Testis (tissue), 2 donors: ENCODE measurements around the gene KRTAP5-11.
"Not testable (repeated sequence)": the region's sequence is repeated elsewhere in the genome, so short reads cannot be mapped to it uniquely, and the experiment has no call there.

Source experiments
- POLR2A ChIP-seq: fragments of 450-650 bp; IDR thresholded peaks from one replicate; pipeline ENCODE4 v1.6.1; 2017; ENCODE audit warnings: antibody characterized with exemption, mild to moderate bottlenecking, moderate library complexity
- TF ChIP-seq, protein P1 (sequence below), 3 experiments: fragments of 450-650 bp in 2 of 3; fragments of 200-600 bp in 1 of 3; sonication (generic) in 1 of 3; IDR thresholded peaks; one replicate each; pipeline ENCODE4 v1.5.1; 2016 to 2019; ENCODE audit warnings: antibody characterized with exemption in 3 of 3, mild to moderate bottlenecking in 2 of 3, moderate library complexity in 1 of 3

DNA sequence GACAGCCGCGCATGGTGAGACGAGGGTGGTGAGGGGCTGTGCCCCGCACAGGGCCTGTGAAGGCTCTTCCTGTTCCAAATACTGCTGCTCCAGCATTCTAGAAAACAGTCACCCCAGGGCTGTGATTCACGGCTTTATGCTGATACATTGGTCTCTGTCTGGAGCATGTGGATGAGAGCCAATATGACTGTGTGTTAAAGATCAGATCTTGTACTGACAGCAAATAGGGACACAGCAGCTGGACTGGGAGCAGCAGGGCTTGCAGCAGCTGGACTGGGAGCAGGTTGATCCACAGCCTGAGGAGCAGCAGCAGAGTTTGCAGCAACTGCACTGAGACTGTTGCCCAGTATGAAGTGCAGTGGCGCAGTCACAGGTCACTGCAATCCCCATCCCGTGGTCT is 3.2 kb downstream of the KRTAP5-11 start:
- not testable (repeated sequence) for TF ChIP-seq POLR2A
- TF ChIP-seq, protein P1, sequence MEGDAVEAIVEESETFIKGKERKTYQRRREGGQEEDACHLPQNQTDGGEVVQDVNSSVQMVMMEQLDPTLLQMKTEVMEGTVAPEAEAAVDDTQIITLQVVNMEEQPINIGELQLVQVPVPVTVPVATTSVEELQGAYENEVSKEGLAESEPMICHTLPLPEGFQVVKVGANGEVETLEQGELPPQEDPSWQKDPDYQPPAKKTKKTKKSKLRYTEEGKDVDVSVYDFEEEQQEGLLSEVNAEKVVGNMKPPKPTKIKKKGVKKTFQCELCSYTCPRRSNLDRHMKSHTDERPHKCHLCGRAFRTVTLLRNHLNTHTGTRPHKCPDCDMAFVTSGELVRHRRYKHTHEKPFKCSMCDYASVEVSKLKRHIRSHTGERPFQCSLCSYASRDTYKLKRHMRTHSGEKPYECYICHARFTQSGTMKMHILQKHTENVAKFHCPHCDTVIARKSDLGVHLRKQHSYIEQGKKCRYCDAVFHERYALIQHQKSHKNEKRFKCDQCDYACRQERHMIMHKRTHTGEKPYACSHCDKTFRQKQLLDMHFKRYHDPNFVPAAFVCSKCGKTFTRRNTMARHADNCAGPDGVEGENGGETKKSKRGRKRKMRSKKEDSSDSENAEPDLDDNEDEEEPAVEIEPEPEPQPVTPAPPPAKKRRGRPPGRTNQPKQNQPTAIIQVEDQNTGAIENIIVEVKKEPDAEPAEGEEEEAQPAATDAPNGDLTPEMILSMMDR (IDR thresholded peaks at IDR 0.05): not testable (repeated sequence)
